GM18502 (cell line): ENCODE results near the gene CER1.

ENCODE experiments used
- ATAC-seq: cut with Tn5 transposase; IDR thresholded peaks from one replicate; pipeline ENCODE4 v1.9.1; 2021; ENCODE audit warnings: mild to moderate bottlenecking; ENCODE audit not compliant: unreplicated experiment, poor library complexity

The CER1 gene, protein sequence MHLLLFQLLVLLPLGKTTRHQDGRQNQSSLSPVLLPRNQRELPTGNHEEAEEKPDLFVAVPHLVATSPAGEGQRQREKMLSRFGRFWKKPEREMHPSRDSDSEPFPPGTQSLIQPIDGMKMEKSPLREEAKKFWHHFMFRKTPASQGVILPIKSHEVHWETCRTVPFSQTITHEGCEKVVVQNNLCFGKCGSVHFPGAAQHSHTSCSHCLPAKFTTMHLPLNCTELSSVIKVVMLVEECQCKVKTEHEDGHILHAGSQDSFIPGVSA

DNA sequence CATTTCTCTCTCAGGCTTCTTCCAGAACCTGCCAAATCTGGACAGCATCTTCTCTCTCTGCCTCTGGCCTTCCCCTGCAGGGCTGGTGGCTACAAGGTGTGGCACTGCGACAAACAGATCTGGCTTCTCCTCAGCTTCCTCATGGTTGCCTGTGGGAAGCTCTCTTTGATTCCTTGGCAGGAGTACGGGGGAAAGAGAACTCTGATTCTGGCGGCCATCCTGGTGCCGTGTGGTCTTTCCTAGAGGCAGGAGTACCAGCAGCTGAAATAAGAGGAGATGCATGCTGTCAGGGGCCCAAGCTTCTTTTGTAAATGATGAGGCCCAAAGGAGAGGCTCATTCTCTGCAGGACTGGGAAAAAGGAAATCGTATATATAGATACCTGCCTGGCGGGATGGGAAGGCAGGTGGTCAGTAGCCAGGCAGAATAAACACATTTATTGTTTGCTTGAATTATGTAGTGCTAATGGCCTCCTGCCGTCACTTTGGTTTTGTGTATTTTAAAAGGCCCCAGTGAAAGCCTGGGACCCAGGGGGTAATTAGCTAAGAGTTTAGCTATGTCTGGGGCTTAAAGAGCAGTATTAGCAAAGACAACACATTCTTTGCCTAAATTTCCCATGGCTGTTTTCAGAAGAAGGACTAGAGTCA is at the start of gene CER1:
Gene CER1 (minus strand): TSS at position 343 of the 645 bp plus-strand sequence. CDS start 61 bp downstream, at position 282.
- ATAC-seq = no peak

DNA sequence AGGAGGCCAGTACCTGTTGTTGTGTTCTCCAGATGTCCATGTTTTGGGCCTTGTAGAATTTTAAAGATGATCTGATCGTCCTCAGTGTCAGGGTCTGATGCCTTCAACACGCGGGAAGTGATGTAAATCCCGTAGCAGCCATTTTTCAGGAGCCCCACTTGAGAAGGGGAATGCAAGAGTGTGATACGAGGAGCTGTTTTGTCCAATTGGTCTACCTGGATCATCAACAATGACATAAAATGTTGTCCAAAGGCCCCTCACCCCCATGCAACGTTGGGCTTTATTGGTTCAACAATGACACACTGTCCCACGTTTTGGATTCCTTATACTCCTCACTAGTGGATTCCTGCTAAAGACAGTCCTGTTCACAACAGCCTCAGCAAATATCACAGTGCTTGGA is 48.1 kb upstream of the CER1 start:
- no peak for ATAC-seq

DNA sequence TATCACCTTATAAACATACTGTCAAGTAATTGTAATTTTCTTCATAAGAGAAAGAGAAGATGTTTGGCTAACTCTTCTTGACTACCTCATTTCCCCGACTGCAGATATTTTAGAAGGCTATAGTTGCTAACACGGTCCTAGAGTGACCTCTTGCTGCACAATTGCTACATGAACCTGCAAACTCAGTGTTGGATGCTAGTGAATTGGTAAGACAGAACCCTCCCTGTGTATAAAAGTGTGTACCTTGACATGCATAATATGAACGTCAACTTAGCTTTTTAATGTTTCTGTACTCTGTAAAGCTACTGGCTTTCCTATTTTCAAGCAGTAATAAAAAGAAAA is 46.7 kb upstream of the CER1 start:
- ATAC-seq = peak; percentile 59

DNA sequence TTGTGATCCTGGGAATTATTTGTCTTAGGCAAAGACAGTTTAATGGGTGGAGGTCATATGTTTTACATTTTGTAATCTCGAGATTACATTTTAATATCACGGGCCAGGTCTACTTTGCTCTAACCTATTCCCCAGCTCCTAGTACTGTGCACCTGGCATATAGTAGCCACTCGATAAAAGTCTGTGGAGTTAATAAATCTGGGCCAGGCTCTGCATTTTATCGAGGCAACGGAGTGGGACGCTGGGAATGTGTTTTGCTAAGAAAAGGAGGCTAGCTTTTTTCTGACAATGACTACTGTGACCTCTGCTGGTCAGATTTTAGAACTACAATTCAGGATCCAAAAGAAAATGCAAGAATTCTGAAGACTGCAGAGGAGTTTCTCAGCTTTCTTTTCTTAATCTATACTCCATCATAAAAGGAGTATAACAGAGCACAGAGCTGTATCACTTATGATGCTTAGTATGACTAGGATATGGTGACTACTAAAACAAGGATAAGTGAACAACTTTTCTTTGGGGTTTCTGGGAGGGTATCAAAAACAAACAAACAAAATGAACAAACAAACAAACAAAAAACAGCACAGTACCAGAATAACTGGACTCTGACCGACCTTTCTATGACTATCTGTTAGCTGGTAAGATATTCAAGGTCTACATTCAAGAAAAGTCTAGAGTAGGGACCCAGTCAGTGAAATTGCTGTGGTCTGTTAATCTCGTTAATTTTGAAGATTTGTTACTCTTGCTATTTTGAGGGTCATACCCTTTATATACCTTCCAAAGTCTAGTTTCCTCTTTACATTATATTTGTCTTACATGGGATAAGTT is 46.1 kb upstream of the CER1 start:
- ATAC-seq = no peak

DNA sequence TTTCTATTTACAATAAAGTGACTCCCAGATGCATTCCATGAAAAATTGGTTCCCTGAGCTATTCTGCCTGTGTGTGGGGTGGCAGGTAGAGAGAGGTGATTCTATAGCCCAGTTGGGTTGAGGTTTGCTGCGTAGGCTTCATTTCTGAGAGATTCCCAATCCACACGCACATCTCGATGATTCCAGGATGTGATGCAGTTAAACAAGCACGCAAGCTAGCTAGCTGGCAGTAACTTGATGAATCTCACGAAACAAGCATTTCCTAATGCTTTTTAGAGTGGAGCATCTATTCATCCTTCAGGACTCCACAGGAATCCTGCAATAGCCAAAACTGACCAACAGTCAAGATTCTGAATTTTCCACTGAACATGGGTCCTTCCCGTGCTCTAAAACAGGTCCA is 43.8 kb upstream of the CER1 start:
- no peak for ATAC-seq

DNA sequence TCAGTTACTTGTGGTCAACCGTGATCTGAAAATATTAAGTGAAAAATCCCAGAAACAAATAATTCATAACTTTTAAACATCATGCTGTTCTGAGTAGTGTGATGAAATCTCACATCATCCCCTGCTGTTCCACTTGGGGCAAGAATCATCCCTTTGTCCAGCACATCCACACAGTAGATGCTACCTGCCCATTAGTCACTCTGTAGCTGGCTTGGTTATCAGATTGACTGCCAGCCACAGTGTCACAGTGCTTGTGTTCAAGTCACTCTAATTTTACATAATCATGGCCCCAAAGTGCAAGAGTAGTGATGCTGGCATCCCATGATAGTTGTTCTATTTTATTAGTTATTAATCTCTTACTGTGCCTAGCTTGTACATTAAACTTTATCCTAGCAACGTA is 39.1 kb upstream of the CER1 start:
- ATAC-seq = no peak

DNA sequence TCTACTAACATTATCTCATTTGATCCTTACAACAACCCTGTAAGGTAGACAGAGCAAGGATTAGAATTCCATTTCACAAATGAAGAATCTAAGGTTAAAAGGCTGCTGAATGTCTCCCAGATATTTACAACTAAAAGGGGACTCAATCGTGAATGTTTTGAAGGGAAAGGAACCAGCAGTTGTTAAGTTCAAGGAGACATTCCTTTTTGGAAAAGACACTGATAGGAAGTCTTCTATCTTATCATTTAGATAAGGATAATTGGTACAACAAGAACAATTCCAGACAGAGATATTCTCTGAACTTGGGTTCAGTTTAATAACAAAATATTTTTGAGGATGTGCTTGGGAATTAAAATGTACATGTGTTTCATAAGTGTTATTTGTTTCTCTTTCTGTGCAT is 37.5 kb upstream of the CER1 start:
- ATAC-seq = no peak

DNA sequence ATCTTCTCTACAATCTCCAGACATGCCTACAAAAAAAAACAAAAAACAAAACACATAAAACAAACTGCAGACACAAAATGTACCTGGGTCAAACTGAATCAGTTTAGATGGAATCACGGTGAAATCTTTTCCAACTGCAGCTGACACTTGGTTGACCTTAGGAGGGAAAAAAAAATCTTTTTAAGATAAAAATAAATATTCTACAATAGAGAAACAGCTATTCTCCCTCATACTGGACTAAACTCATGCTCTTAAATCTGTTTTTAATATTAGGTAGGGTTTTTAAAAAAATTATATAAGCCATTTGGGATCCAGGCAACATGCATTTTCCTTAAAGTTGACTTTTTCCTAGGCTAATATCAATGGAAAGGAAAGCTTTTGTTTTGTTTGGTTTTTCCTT is 33.8 kb upstream of the CER1 start:
- no peak for ATAC-seq

DNA sequence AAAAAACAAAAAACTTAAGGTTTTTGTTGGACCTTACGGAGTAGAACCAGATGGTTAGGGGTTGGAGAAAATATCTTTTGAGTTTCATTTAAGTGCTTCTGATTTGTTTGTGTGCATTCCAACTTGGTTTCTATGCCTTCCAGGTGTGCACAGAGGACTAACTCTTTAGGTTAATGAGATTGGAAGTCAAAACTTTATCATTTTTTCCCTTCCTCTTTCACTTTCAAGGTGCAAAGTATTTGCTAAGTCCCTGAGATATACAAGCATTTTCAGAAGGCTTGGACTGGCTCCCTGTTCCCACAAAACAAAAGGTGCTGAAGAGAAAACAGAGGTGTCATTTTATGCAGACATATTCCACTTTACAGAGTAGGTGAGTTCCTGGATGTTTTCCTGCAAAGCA is 30.3 kb upstream of the CER1 start:
- ATAC-seq = no peak

DNA sequence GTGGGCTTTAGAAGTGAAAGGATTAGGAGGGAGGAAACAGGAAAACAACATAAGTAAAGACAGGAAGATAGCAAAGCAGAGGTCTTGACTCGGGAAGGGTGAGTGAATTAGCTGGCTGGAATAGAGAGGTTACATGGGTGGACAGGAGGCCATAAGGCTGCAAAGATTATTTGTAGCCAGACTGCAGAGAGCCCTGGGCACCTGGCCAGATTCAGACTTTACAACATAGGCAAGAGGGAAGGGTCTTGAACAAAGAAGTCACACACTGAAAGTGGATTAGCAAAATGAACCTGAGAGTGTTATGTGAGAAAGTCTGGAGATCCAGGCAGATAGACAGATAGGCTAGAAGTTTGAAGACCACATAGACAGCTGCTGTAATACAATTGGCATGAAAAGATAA is 29.7 kb upstream of the CER1 start:
- no peak for ATAC-seq

DNA sequence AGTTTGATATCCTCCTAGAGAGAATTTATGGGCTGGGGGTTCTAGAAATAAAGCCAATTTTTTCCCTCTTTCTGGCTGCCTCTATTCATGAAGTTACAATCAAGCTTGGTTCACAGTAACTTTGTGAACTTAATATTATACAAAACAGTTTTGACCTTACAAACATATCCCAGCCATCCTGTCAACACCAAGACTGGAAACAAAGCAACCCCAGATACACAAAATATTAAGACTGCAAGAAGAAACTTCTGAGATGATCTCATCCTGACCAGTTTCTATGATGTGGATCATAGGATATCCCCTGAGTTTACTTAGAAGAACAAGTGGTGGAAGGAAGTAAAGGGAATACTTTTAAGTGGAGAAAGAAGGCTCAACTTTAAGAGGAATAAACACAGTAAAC is 28.3 kb upstream of the CER1 start:
- no peak for ATAC-seq

DNA sequence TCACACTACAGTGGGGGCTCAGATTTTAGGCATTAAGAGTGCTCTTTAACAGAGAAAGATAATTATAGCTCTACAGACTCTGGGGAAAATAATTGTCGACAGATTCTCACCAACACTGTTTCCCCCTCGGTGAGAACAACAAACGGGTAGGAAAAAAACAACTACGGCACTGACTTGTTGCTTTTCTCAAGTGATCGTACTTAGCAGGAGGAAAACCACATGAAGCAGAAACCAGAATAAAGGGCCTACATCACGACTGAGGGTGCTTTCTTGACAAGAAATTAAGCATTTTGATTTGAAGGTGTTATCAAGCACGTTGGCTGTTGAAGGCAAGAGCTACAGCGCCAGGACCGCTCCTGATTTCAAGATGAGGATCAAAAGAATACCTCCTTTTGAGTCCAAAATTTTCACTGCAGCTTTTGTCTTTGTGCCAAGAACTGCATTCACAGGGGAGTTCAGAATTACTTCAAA is 27.2 kb upstream of the CER1 start:
- ATAC-seq = no peak

DNA sequence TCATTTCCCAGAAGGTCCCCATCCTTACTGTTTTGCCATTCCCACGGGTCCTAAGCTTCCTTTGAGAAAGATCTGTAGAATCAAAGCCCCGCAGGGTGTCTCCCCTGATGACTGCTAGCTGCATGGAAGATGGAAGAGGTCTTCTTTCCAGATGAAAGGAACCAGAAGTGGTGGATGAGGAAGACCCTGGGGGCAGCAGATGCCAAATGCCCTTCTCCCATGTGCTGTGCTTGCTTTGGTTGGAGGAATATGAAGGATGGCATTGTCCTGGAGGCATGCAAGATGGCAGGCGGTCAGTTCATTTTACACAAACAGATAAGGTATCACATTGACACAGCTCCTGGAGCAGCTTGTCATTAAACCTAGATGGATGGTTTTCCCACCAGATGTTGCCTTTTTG is 25.8 kb upstream of the CER1 start:
- ATAC-seq = no peak

DNA sequence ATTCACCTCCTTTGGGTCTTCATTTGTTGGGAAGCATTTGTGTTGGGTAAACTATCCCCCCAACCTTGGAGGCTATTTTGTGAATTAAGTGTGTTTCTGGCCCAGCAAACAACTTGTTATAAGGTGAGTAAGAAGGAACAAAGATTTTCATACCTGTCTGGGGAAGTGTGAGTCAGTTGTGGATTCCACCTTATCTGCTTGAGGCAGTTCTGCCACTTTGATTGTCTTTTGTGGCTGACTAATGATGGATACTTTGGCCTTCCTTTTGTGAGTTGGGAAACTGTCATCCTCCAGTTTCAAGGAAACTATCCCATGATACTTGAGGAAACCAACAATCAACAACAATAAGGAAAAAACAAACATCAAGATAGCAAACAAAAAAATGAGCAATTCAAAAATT is 24.6 kb upstream of the CER1 start:
- no peak for ATAC-seq

DNA sequence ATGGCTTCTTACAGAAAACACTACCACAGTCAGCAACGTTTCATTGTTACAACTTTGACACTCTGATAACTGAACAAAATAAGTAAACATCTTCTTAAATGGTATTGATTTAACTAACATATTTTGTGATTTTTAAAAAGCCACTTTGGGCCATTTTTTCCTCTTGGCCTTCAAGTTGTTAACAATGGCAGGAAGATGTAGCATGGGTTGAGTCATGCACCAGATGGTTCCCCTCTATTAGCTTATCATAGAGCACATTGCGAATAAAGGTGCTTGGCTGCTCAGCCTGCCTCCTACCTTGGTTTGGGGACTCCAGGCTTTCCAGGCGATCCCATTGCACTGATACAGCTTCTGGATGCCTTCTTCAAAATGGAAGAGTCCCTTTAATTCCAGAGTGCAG is 24.1 kb upstream of the CER1 start:
- ATAC-seq = no peak

DNA sequence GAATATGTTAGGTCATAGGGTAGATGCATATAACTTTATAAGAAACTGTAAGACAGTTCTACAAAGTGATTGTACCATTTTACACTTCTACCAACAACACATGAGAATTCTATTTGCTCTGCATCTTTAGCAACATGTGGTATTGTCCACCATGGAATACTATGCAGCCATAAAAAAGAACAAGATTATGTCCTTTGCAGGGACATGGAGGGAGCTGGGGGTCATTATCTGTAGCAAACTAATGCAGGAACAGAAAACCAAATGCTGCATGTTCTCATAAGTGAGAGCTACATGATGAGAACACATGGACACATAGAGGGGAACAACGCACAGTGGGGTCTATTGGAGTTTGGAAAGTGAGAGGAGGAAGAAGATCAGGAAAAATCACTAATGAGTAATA is 22.2 kb upstream of the CER1 start:
- ATAC-seq = no peak

DNA sequence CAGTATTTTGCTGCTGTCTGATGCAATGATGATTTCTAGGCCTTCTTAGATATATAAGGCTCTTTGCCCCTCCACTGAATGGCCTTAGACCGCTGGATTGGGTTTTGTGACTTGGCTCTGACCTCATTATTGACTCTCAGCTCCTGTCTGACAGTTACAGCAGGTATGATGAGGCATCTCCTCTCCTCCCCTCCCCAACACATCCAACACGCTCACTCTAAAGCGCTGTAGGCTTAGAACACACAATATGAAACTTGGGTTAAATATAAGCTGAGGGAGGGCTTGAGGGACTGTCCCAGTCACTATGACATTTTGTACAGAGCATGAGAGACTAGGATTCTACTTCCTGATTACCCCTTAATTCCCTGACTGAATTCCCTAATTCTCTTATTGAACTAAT is 18.8 kb upstream of the CER1 start:
- ATAC-seq = no peak

DNA sequence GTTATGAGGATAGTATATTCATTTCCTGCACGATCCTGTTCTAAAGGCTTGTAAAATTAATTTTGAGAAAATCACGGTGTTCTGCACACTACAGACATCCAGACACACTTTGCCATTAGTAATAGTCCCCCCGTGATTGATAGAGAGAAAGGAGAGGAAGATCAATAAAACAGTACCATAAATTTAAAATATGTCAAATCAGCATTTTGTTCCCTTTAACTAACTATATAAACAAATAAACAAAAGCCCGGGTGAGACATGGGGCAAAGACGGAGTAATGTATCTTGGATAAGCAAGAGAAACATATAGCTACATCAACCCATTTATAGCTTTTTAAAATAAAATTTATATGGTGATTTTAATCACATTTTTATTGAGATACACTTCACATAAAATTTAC is 10.6 kb upstream of the CER1 start:
- ATAC-seq = no peak

DNA sequence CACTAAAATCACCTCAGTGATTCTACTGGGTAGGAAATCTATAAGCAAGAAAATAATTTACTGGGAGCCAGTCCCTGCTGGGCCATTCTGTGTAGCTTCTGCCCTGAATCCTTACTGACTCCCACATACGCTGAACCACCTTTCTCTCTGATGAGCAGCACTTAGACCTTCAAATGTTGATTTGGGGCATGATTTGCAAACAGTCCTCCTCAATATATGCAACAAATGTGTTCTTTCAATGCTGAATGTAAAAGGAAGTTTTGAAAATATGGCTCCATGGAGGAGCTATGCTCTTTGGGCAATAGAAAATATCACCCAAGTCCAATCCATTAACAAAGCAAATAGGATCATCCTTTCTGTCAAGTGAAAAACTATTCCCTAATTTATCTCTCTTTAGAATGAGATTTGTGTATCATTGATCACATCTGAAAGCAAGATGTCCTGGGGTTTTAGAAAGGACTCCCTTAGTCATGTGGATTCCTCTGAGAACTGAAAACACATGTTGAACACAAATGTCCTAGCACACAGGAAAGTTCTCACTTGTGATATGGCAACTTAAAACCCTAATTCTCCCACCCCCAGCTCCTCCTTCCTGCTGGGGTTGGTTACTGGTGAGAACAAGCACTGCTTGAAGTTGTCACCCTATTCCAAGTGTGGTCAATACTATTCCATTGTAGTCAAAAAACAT is 8.9 kb upstream of the CER1 start:
- ATAC-seq = no peak

DNA sequence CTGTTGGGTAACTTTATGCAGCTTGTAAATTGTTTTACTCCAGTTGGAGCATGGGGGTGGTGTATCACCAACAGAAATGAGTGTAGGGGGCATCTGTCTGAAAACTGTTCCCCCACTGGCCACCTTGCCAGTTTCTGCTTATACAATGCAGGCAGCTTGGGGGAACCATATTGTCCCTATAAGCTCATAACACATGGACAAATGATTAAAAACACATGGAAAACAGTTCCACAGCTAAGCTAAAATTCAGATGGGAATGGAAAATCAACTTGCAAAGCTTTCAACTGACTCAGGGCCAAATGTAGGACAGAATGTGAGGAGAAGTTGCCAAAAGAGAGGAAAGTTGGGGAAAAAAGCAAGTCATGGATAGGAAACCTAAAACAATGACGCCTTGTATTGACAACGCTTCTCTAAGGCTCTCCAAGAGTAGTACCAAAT is 7.9 kb upstream of the CER1 start:
- ATAC-seq = no peak

DNA sequence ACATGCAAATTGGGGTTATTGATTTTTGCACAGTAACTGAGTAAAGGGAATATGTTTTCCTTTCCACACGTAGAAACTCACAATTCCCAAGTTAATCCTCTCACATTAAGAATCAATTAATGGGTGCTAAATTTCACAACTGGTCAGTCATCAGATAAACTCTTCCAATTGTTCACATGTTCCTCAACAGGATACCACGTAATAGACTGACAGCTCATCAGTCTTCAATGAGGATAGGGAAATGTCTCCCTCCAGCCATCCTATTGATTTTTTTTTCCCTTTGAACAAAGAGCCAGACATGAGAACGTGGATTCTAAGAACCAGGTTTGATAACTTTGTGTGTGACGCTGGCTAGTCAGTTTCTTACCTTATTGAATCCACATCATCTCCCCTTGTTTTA is 768 bp upstream of the CER1 start:
- no peak for ATAC-seq
